PC-3 (cell line): ENCODE results near the gene CD200R1L. TPM values are rescaled to one million over a fixed set of nuclear protein-coding genes. Genes with fewer than 3 reads are reported as not detected.

Experiments
- ATAC-seq: fragments of 200-7000 bp; cut with Tn5 transposase; 2 replicates; pipeline ENCODE4 v1.9.1; 2020; ENCODE audit warnings: mild to moderate bottlenecking, moderate library complexity
- BruUV-seq: library from RNA; stranded (reverse); fragments of 400-500 nt; replicated peaks from 2 replicates; lab custom pipeline; 2021; lab: Mats Ljungman, UMichigan
- CTCF ChIA-PET: fragments of 300-600 bp; sonication (Branson Sonifier 250); formaldehyde crosslinking; loops from one replicate; lab custom pipeline; 2022; ENCODE audit warnings: antibody characterized with exemption; lab: Charles Lee
- POLR2A ChIA-PET: fragments of 300-600 bp; sonication (Branson Sonifier 250); formaldehyde crosslinking; loops from one replicate; lab custom pipeline; 2022; ENCODE audit warnings: antibody characterized with exemption; ENCODE audit not compliant: unreplicated experiment; lab: Charles Lee
- DNase-seq: peaks from one replicate; pipeline ENCODE4 v3.0.0-alpha.2; 2015
- H2AFZ ChIP-seq: fragments of 300-600 bp; sonication (generic); 2 replicates; pipeline ENCODE4 v1.6.0; 2016; ENCODE audit warnings: antibody characterized with exemption, low read length
- H3F3A ChIP-seq: fragments of 300-600 bp; sonication (generic); one replicate; pipeline ENCODE4 v1.6.0; 2017; ENCODE audit warnings: antibody characterized with exemption, low read length, control low read depth, mild to moderate bottlenecking; ENCODE audit not compliant: unreplicated experiment
- H3K27ac ChIP-seq: fragments of 300-600 bp; sonication (generic); 2 replicates; pipeline ENCODE4 v1.5.1; 2016; ENCODE audit warnings: mild to moderate bottlenecking, low read length
- H3K27me3 ChIP-seq: fragments of 300-600 bp; sonication (generic); 2 replicates; pipeline ENCODE4 v1.6.1; 2016; ENCODE audit warnings: low read length, mixed read lengths
- H3K36me3 ChIP-seq: fragments of 300-600 bp; sonication (generic); 2 replicates; pipeline ENCODE4 v1.6.1; 2016; ENCODE audit warnings: low read depth, mixed run types, low read length, mixed read lengths
- H3K4me1 ChIP-seq: fragments of 300-600 bp; sonication (generic); 2 replicates; pipeline ENCODE4 v1.5.1; 2016; ENCODE audit warnings: low read length; ENCODE audit not compliant: insufficient read depth
- H3K4me2 ChIP-seq: fragments of 300-600 bp; sonication (generic); 2 replicates; pipeline ENCODE4 v1.6.0; 2016; ENCODE audit warnings: low read length
- H3K4me3 ChIP-seq: fragments of 300-600 bp; sonication (generic); 2 replicates; pipeline ENCODE4 v1.5.1; 2016; ENCODE audit warnings: mild to moderate bottlenecking, low read length, mixed read lengths
- H3K79me2 ChIP-seq: fragments of 300-600 bp; sonication (generic); 2 replicates; pipeline ENCODE4 v1.6.1; 2017; ENCODE audit warnings: low read length, mixed read lengths
- H3K9ac ChIP-seq: fragments of 300-600 bp; sonication (generic); 2 replicates; pipeline ENCODE4 v1.6.0; 2016; ENCODE audit warnings: mild to moderate bottlenecking, low read length
- H3K9me2 ChIP-seq: fragments of 300-600 bp; sonication (generic); replicated peaks from 2 replicates; pipeline ENCODE4 v1.6.1; 2016; ENCODE audit warnings: mixed run types, low read length, mixed read lengths
- H3K9me3 ChIP-seq: fragments of 300-600 bp; sonication (generic); 2 replicates; pipeline ENCODE4 v1.6.1; 2016; ENCODE audit warnings: low read length, mixed read lengths
- H4K20me1 ChIP-seq: fragments of 300-600 bp; sonication (generic); 2 replicates; pipeline ENCODE4 v1.6.1; 2016; ENCODE audit warnings: low read length, mixed read lengths
- EZH2 ChIP-seq: fragments of 300-600 bp; sonication (generic); IDR thresholded peaks from one replicate; pipeline ENCODE4 v1.6.1; 2017; ENCODE audit warnings: antibody characterized with exemption, mild to moderate bottlenecking, low read length; ENCODE audit not compliant: unreplicated experiment
- EZH2phosphoT487 ChIP-seq: fragments of 300-600 bp; sonication (generic); IDR thresholded peaks from 2 replicates; pipeline ENCODE4 v1.6.1; 2018; ENCODE audit warnings: mild to moderate bottlenecking, antibody characterized with exemption, low read length, borderline replicate concordance
- intact Hi-C: fragments of 100-400 bp; cut with micrococcal nuclease; formaldehyde crosslinking; loops from 2 replicates; pipeline ENCODE4 v1.9.0; 2023
- total RNA-seq: library from RNA; depleted of rRNA; stranded (reverse); fragments of >200 nt; gene quantifications from 2 replicates; pipeline ENCODE4 v1.2.3, GENCODE V29; 2014
- TF ChIP-seq, protein P1 (sequence below): fragments of 300-600 bp; sonication (generic); conservative IDR thresholded peaks from 2 replicates; pipeline ENCODE4 v1.5.1; 2017; ENCODE audit warnings: antibody characterized with exemption, low read depth, mild to moderate bottlenecking, low read length

The CD200R1L gene
- total RNA-seq, 1 experiment from 2014 or later = not detected

DNA sequence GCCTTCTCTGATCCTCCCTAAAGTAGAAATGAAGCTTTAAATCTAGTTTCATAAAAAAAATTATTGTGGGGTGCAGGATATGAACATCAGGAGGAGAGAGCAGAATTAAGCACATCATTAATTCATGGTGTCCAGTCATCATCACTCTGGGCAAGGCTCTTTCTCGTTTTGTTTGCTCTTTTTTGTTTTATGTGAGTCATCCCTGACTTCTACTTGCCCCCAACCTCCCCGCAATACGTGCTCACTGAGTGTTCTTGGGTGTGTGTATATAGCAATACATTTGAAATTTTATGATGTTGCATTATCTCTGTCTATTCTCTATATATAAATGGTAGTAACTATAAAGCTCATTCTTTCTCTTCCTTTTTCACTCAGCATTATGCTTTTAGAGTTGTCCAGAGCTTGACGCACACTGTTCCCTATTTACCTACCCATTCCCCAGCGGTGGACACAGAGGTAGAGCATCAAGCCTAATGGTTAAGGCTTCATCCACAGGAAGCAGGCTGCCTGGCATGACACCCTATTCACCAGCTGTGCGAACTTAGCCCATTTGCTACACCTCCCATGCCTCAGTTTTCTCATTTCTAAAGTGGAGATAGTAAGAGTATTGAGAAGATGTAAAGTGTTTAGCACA is 72.3 kb downstream of the CD200R1L start:
- Histone ChIP-seq H3K79me2 (no peaks in the 10 kb centered on the region), H3K27ac (peak overlapping the region; percentile 93), H4K20me1 (no peaks in the 10 kb centered on the region), H3K4me3 (peak overlapping the region; percentile 5; the same call in 1 of the 2 replicates), H3K4me1 (peaks cover 69% of the 10 kb centered on the region), H3K4me2 (peak overlapping the region; percentile 65), H3K9me3 (no peaks in the 10 kb centered on the region), H3K36me3 (no peaks in the 10 kb centered on the region), H3F3A (peaks cover 10% of the 10 kb centered on the region), H3K27me3 (no peaks in the 10 kb centered on the region), H2AFZ (no peak overlapping the region), H3K9me2 (no peaks in the 10 kb centered on the region), H3K9ac (peak overlapping the region; percentile 55)
- intact Hi-C loops = loop anchor here (1.0 to 5.0 kb wide), 4 partner anchors 19 to 212 kb away; partner anchors contain the start of genes ATG3 and SLC35A5
- TF ChIP-seq, protein P1, sequence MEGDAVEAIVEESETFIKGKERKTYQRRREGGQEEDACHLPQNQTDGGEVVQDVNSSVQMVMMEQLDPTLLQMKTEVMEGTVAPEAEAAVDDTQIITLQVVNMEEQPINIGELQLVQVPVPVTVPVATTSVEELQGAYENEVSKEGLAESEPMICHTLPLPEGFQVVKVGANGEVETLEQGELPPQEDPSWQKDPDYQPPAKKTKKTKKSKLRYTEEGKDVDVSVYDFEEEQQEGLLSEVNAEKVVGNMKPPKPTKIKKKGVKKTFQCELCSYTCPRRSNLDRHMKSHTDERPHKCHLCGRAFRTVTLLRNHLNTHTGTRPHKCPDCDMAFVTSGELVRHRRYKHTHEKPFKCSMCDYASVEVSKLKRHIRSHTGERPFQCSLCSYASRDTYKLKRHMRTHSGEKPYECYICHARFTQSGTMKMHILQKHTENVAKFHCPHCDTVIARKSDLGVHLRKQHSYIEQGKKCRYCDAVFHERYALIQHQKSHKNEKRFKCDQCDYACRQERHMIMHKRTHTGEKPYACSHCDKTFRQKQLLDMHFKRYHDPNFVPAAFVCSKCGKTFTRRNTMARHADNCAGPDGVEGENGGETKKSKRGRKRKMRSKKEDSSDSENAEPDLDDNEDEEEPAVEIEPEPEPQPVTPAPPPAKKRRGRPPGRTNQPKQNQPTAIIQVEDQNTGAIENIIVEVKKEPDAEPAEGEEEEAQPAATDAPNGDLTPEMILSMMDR = no peak
- TF ChIP-seq EZH2 (no peak), EZH2phosphoT487 (no peak)
- DNase-seq (peak; percentile 92), ATAC-seq (peak; percentile 72)
- BruUV-seq = no TSS peak
- ChIA-PET CTCF (interaction anchor here (0.7 to 2.0 kb wide), 3 partner anchors 39 to 40 kb away, joined by 4 to 13 read pairs (median 5); no protein-coding TSS in a partner anchor), POLR2A (interaction anchor here (0.6 to 0.7 kb wide), 3 partner anchors 11 to 194 kb away, joined by 4 to 5 read pairs (median 4); no protein-coding TSS in a partner anchor)

DNA sequence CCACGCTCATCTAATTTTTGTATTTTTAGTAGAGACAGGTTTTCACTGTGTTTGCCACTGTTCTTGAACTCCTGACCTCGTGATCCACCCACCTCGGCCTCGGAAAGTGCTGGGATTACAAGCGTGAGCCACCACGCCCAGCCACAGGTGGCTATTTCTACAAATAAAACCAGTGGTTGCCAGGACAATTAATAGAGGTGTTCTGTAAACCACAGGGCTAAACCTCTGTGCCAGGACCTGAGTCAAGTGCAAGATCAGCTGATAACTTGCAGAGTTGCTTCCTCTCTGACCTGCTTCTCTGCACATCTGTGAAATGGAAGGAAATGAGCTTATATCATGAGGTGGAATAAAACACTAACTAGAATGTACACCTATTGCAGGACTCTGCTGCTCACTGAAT is 72.8 kb downstream of the CD200R1L start:
- POLR2A ChIA-PET = interaction anchor here (0.6 kb wide), 2 partner anchors 12 to 71 kb away, joined by 3 to 4 read pairs; no protein-coding TSS in a partner anchor
- no TSS peak for BruUV-seq
- ATAC-seq = peak; percentile 71

More for the DNA sequence above, 72.8 kb downstream of the CD200R1L start:
- Histone ChIP-seq H3K4me1 (peaks cover 63% of the 10 kb centered on the region), H3K79me2 (no peaks in the 10 kb centered on the region), H2AFZ (no peak overlapping the region), H3K9me3 (no peaks in the 10 kb centered on the region), H3K9me2 (no peaks in the 10 kb centered on the region), H3K4me3 (0 out of 2 replicates have a peak overlapping the region, but pooled peaks have one; percentile 5), H3K27ac (peak overlapping the region; percentile 93), H3F3A (peaks cover 10% of the 10 kb centered on the region), H3K27me3 (no peaks in the 10 kb centered on the region), H4K20me1 (no peaks in the 10 kb centered on the region), H3K9ac (peak overlapping the region; percentile 55), H3K4me2 (peak overlapping the region; percentile 65), H3K36me3 (no peaks in the 10 kb centered on the region)
- DNase-seq = peak; percentile 97
- intact Hi-C loops = loop anchor here (1.0 to 5.0 kb wide), 4 partner anchors 19 to 212 kb away; partner anchors contain the start of genes ATG3 and SLC35A5
- TF ChIP-seq EZH2phosphoT487 = peak; percentile 39; the same call in 1 of the 2 replicates
- TF ChIP-seq, protein P1 = no peak
- TF ChIP-seq EZH2 = no peak
- CTCF ChIA-PET = interaction anchor here (0.7 to 2.0 kb wide), 4 partner anchors 25 to 40 kb away, joined by 4 to 18 read pairs (median 9); no protein-coding TSS in a partner anchor
